Neutrophil (primary cell): Measurements from ENCODE around the gene FBXW7.

ENCODE experiments used
- H3K27ac ChIP-seq: fragments of 200-600 bp; sonication (generic); 2 replicates; pipeline ENCODE4 v1.5.1; 2016; ENCODE audit warnings: mild to moderate bottlenecking, moderate library complexity
- H3K27me3 ChIP-seq: fragments of 200-600 bp; sonication (generic); 2 replicates; pipeline ENCODE4 v1.6.0; 2016; ENCODE audit warnings: mild to moderate bottlenecking
- H3K36me3 ChIP-seq: fragments of 200-600 bp; sonication (generic); 2 replicates; pipeline ENCODE4 v1.5.1; 2017
- H3K4me1 ChIP-seq, 2 experiments: fragments of 200-600 bp in 1 of 2; sonication (generic) in 1 of 2; 1 replicate in 1 of 2; 2 replicates in 1 of 2; pipeline versions ENCODE4 v1.5.1 to v1.6.1; 2013 to 2016; ENCODE audit warnings: low read depth in 1 of 2, low read length in 1 of 2, mild to moderate bottlenecking in 1 of 2, moderate library complexity in 1 of 2; ENCODE audit not compliant: control insufficient read depth in 1 of 2, insufficient read depth in 1 of 2
- H3K4me3 ChIP-seq, 2 experiments: fragments of 200-600 bp in 1 of 2; sonication (generic) in 1 of 2; 1 replicate in 1 of 2; 2 replicates in 1 of 2; pipeline ENCODE4 v1.5.1; 2013 to 2016; ENCODE audit warnings: low read depth in 1 of 2, low read length in 1 of 2, mild to moderate bottlenecking in 1 of 2, moderate library complexity in 1 of 2
- H3K9me3 ChIP-seq: fragments of 200-600 bp; sonication (generic); 2 replicates; pipeline ENCODE4 v1.5.1; 2016
- CTCF ChIP-seq: fragments of 200-600 bp; sonication (generic); IDR thresholded peaks from 2 replicates; pipeline ENCODE4 v1.5.1; 2016; ENCODE audit warnings: antibody characterized with exemption

Gene FBXW7

GRCh38 chr4:152516156-152516555 is 19.7 kb downstream of the FBXW7 start:
- no peaks in the 10 kb centered on the region for H3K36me3 ChIP-seq
- no peaks in the 10 kb centered on the region for H3K9me3 ChIP-seq
- H3K27ac ChIP-seq, result no peak overlapping the region
- H3K27me3 ChIP-seq, result no peaks in the 10 kb centered on the region
- no peak for TF ChIP-seq CTCF
- H3K4me1 ChIP-seq, result no peaks in the 10 kb centered on the region
- H3K4me3 ChIP-seq, result no peak overlapping the region

GRCh38 chr4:152515678-152516077 is 20.2 kb downstream of the FBXW7 start:
- Histone ChIP-seq H3K27ac (no peak overlapping the region), H3K36me3 (no peaks in the 10 kb centered on the region), H3K4me3 (no peak overlapping the region), H3K4me1 (no peaks in the 10 kb centered on the region), H3K9me3 (no peaks in the 10 kb centered on the region), H3K27me3 (no peaks in the 10 kb centered on the region)
- TF ChIP-seq CTCF, result no peak

- Histone ChIP-seq H3K27me3 (no peaks in the 10 kb centered on the region), H3K4me3 (no peak overlapping the region), H3K4me1 (no peaks in the 10 kb centered on the region), H3K36me3 (no peaks in the 10 kb centered on the region), H3K27ac (no peak overlapping the region), H3K9me3 (no peaks in the 10 kb centered on the region)
- no peak for TF ChIP-seq CTCF
Measured at GRCh38 chr4:152514356-152514755, 21.5 kb downstream of the FBXW7 start.

- Histone ChIP-seq H3K27ac (no peak overlapping the region), H3K4me1 (no peaks in the 10 kb centered on the region), H3K27me3 (no peaks in the 10 kb centered on the region), H3K9me3 (no peaks in the 10 kb centered on the region), H3K4me3 (no peak overlapping the region), H3K36me3 (no peaks in the 10 kb centered on the region)
- no peak for TF ChIP-seq CTCF
Measured at GRCh38 chr4:152513078-152513477, 22.8 kb downstream of the FBXW7 start.

GRCh38 chr4:152512483-152512882 is 23.4 kb downstream of the FBXW7 start:
- Histone ChIP-seq H3K36me3 (no peaks in the 10 kb centered on the region), H3K27ac (no peak overlapping the region), H3K4me1 (no peaks in the 10 kb centered on the region), H3K9me3 (no peaks in the 10 kb centered on the region), H3K4me3 (no peak overlapping the region), H3K27me3 (no peaks in the 10 kb centered on the region)
- no peak for TF ChIP-seq CTCF
